ENCODE results near the gene DAG1. TPM values are rescaled to one million over a fixed set of nuclear protein-coding genes. Genes with fewer than 3 reads are reported as not detected.

Gene DAG1
- total RNA-seq, 1 donor from 2014 or later: 71.5 TPM

- peaks cover 15% of the 10 kb centered on the region for H3K4me1 ChIP-seq
- no peaks in the 10 kb centered on the region for H3K36me3 ChIP-seq
- H3K27ac ChIP-seq: peak overlapping the region; percentile 49
- DNase-seq (no peak), ATAC-seq (no peak)
- no peaks in the 10 kb centered on the region for H3K27me3 ChIP-seq (ENCODE audit: low read depth)
- intact Hi-C loops (cut with DNase I): no loop called here
- no peaks in the 10 kb centered on the region for H3K9me3 ChIP-seq
- no peak overlapping the region for H3K4me3 ChIP-seq
- TF ChIP-seq, protein P1, sequence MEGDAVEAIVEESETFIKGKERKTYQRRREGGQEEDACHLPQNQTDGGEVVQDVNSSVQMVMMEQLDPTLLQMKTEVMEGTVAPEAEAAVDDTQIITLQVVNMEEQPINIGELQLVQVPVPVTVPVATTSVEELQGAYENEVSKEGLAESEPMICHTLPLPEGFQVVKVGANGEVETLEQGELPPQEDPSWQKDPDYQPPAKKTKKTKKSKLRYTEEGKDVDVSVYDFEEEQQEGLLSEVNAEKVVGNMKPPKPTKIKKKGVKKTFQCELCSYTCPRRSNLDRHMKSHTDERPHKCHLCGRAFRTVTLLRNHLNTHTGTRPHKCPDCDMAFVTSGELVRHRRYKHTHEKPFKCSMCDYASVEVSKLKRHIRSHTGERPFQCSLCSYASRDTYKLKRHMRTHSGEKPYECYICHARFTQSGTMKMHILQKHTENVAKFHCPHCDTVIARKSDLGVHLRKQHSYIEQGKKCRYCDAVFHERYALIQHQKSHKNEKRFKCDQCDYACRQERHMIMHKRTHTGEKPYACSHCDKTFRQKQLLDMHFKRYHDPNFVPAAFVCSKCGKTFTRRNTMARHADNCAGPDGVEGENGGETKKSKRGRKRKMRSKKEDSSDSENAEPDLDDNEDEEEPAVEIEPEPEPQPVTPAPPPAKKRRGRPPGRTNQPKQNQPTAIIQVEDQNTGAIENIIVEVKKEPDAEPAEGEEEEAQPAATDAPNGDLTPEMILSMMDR (IDR thresholded peaks at IDR 0.05): no peak
Observed at GRCh38 chr3:49462222-49462621, 7.8 kb upstream of the DAG1 start.

- Histone ChIP-seq H3K36me3 (no peaks in the 10 kb centered on the region), H3K27ac (peak overlapping the region; percentile 5), H3K27me3 (ENCODE audit: low read depth) (no peaks in the 10 kb centered on the region), H3K4me1 (peaks cover 33% of the 10 kb centered on the region), H3K9me3 (no peaks in the 10 kb centered on the region), H3K4me3 (no peak overlapping the region)
- DNase-seq (peak; percentile 75), ATAC-seq (no peak)
- intact Hi-C loops (cut with DNase I): no loop called here
- TF ChIP-seq, protein P1 (IDR thresholded peaks at IDR 0.05): no peak
Observed at GRCh38 chr3:49465270-49466034, 4.6 kb upstream of the DAG1 start.

DNA sequence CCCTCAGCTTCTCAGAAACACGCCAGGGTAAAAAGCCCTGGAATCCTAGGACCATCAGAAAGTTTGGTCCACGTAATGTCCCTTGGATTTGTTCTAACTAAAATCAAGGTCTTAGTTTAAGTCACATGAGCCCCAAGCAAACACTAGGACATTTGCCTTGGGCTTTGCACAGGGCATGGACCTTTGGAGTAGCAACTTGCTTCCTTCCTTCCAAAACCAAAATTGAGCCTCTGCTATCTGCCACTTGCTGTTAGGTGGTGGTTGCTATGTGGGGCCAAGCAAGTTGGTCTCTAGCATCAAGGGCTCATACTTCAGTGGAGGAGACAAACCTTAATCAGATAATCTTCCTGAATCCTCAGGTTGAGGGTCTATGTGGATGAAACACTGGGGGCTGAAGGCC lies 4.0 kb upstream of the DAG1 start:
- Histone ChIP-seq H3K4me1 (peaks cover 36% of the 10 kb centered on the region), H3K27me3 (ENCODE audit: low read depth) (no peaks in the 10 kb centered on the region), H3K9me3 (no peaks in the 10 kb centered on the region), H3K4me3 (no peak overlapping the region), H3K27ac (peak overlapping the region; percentile 5), H3K36me3 (no peaks in the 10 kb centered on the region)
- TF ChIP-seq, protein P1 (IDR thresholded peaks at IDR 0.05): no peak
- intact Hi-C loops (cut with DNase I): no loop called here
- no peak for DNase-seq
- ATAC-seq: no peak

GRCh38 chr3:49469037-49469935 lies 781 bp upstream of the DAG1 start:
- Histone ChIP-seq H3K4me1 (peaks cover 44% of the 10 kb centered on the region), H3K27ac (peak overlapping the region; percentile 95), H3K9me3 (no peaks in the 10 kb centered on the region), H3K27me3 (ENCODE audit: low read depth) (no peaks in the 10 kb centered on the region), H3K36me3 (no peaks in the 10 kb centered on the region), H3K4me3 (peak overlapping the region; percentile 74)
- intact Hi-C loops (cut with DNase I): no loop called here
- DNase-seq: peak; percentile 82
- peak; percentile 62 to 65 for ATAC-seq
- TF ChIP-seq, protein P1 (IDR thresholded peaks at IDR 0.05): no peak

DNA sequence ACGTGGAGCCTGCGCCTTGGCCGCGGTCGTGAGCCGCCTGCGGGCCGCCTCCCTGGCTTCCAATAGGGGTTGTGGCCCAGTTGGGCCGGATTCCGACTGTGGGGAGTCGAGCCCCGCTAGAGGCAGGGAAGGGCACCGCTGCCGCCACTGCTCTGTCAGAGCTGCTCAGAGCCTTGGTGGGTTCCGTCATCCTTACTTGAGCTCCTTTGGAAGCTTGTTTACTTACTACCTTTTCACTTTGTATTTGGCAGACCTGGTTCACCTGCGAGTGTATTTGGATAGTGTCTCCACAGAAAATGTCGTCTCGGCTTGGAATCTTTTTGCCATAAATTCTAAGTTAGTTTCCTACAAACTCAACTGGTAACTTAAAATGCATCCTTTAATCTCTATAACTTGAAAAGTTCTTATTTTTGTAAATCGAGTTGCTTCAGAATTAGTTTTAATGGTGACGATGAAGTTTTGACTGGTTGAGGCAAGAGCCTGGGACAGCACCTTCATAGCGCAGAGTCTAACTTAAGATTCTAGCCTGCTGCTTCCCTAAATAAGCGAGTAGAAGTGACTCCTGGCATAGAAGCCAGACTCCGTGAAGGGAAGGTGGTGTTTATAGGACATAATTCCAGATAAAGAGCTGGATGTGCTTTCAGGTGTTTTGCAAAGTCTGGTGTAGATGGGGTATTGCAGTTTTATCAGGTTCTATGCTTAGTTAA lies 800 bp downstream of the DAG1 start:
- H3K9me3 ChIP-seq: no peaks in the 10 kb centered on the region
- DNase-seq (no peak), ATAC-seq (peak in 1 of 2 donors; percentile 57)
- no peaks in the 10 kb centered on the region for H3K36me3 ChIP-seq
- H3K27me3 ChIP-seq (ENCODE audit: low read depth): no peaks in the 10 kb centered on the region
- TF ChIP-seq, protein P1 (IDR thresholded peaks at IDR 0.05): no peak
- intact Hi-C loops (cut with DNase I): no loop called here
- H3K4me1 ChIP-seq: peaks cover 38% of the 10 kb centered on the region
- peak overlapping the region; percentile 74 for H3K4me3 ChIP-seq
- peak overlapping the region; percentile 95 for H3K27ac ChIP-seq

All from lower lobe of right lung (tissue), 2 donors.